Measurements from ENCODE around the gene PDE4D.

The PDE4D gene

GRCh38 chr5:58925627-58926540 lies 967.6 kb downstream of the PDE4D start:
- H3K36me3 ChIP-seq (ENCODE audit: insufficient read depth, low read length): no peaks in the 10 kb centered on the region
- peaks cover 47% of the 10 kb centered on the region for H3K4me1 ChIP-seq (ENCODE audit: control insufficient read depth, insufficient read depth, low read length, unreplicated experiment)
- no peaks in the 10 kb centered on the region for H3K79me2 ChIP-seq (ENCODE audit: control insufficient read depth, insufficient read depth, low read length, unreplicated experiment)
- H2AFZ ChIP-seq (ENCODE audit: low read length, unreplicated experiment): peak overlapping the region; percentile 72
- H3K27ac ChIP-seq (ENCODE audit: low read depth, low read length): peak overlapping the region; percentile 3; the same call in 1 of the 2 replicates
- H3K27me3 ChIP-seq (ENCODE audit: insufficient read depth, low read length): no peaks in the 10 kb centered on the region
- peak overlapping the region; percentile 30 for H3K4me3 ChIP-seq (ENCODE audit: low read depth, low read length)

GRCh38 chr5:58924306-58924705 lies 969.2 kb downstream of the PDE4D start:
- H2AFZ ChIP-seq (ENCODE audit: low read length, unreplicated experiment): peak overlapping the region; percentile 79
- no peak overlapping the region for H3K4me3 ChIP-seq (ENCODE audit: low read depth, low read length)
- peak overlapping the region; percentile 66 for H3K27ac ChIP-seq (ENCODE audit: low read depth, low read length)
- peaks cover 45% of the 10 kb centered on the region for H3K4me1 ChIP-seq (ENCODE audit: control insufficient read depth, insufficient read depth, low read length, unreplicated experiment)
- H3K36me3 ChIP-seq (ENCODE audit: insufficient read depth, low read length): no peaks in the 10 kb centered on the region
- H3K27me3 ChIP-seq (ENCODE audit: insufficient read depth, low read length): no peaks in the 10 kb centered on the region
- H3K79me2 ChIP-seq (ENCODE audit: control insufficient read depth, insufficient read depth, low read length, unreplicated experiment): no peaks in the 10 kb centered on the region

- H3K4me3 ChIP-seq (ENCODE audit: low read depth, low read length): no peak overlapping the region
- no peaks in the 10 kb centered on the region for H3K79me2 ChIP-seq (ENCODE audit: control insufficient read depth, insufficient read depth, low read length, unreplicated experiment)
- peaks cover 45% of the 10 kb centered on the region for H3K4me1 ChIP-seq (ENCODE audit: control insufficient read depth, insufficient read depth, low read length, unreplicated experiment)
- H2AFZ ChIP-seq (ENCODE audit: low read length, unreplicated experiment): no peak overlapping the region
- no peaks in the 10 kb centered on the region for H3K36me3 ChIP-seq (ENCODE audit: insufficient read depth, low read length)
- peak overlapping the region; percentile 66; the same call in 1 of the 2 replicates for H3K27ac ChIP-seq (ENCODE audit: low read depth, low read length)
- no peaks in the 10 kb centered on the region for H3K27me3 ChIP-seq (ENCODE audit: insufficient read depth, low read length)
Measured at GRCh38 chr5:58923355-58923754, 970.2 kb downstream of the PDE4D start.

- Histone ChIP-seq H2AFZ (ENCODE audit: low read length, unreplicated experiment) (peak overlapping the region; percentile 69), H3K27me3 (ENCODE audit: insufficient read depth, low read length) (no peaks in the 10 kb centered on the region), H3K4me3 (ENCODE audit: low read depth, low read length) (no peak overlapping the region), H3K27ac (ENCODE audit: low read depth, low read length) (peak overlapping the region; percentile 66), H3K79me2 (ENCODE audit: control insufficient read depth, insufficient read depth, low read length, unreplicated experiment) (no peaks in the 10 kb centered on the region), H3K36me3 (ENCODE audit: insufficient read depth, low read length) (no peaks in the 10 kb centered on the region), H3K4me1 (ENCODE audit: control insufficient read depth, insufficient read depth, low read length, unreplicated experiment) (peaks cover 45% of the 10 kb centered on the region)
Measured at GRCh38 chr5:58922461-58923171, 970.9 kb downstream of the PDE4D start.

GRCh38 chr5:58921159-58921558 lies 972.4 kb downstream of the PDE4D start:
- Histone ChIP-seq H3K4me3 (ENCODE audit: low read depth, low read length) (no peak overlapping the region), H2AFZ (ENCODE audit: low read length, unreplicated experiment) (peak overlapping the region; percentile 32), H3K4me1 (ENCODE audit: control insufficient read depth, insufficient read depth, low read length, unreplicated experiment) (peaks cover 35% of the 10 kb centered on the region), H3K36me3 (ENCODE audit: insufficient read depth, low read length) (no peaks in the 10 kb centered on the region), H3K27ac (ENCODE audit: low read depth, low read length) (no peak overlapping the region), H3K79me2 (ENCODE audit: control insufficient read depth, insufficient read depth, low read length, unreplicated experiment) (no peaks in the 10 kb centered on the region), H3K27me3 (ENCODE audit: insufficient read depth, low read length) (no peaks in the 10 kb centered on the region; the same call in 1 of the 2 replicates)

- H3K27ac ChIP-seq (ENCODE audit: low read depth, low read length): no peak overlapping the region
- H2AFZ ChIP-seq (ENCODE audit: low read length, unreplicated experiment): no peak overlapping the region
- no peaks in the 10 kb centered on the region for H3K79me2 ChIP-seq (ENCODE audit: control insufficient read depth, insufficient read depth, low read length, unreplicated experiment)
- H3K36me3 ChIP-seq (ENCODE audit: insufficient read depth, low read length): no peaks in the 10 kb centered on the region
- peaks cover 28% of the 10 kb centered on the region for H3K4me1 ChIP-seq (ENCODE audit: control insufficient read depth, insufficient read depth, low read length, unreplicated experiment)
- H3K4me3 ChIP-seq (ENCODE audit: low read depth, low read length): no peak overlapping the region
- H3K27me3 ChIP-seq (ENCODE audit: insufficient read depth, low read length): no peaks in the 10 kb centered on the region; the same call in 1 of the 2 replicates
Measured at GRCh38 chr5:58919833-58920232, 973.7 kb downstream of the PDE4D start.
